Activated CD8-positive, alpha-beta T cell treated with anti-CD3 and anti-CD28 coated beads for 36 hours (primary cell): ENCODE data around the gene PRKN. TPM values are rescaled to one million over a fixed set of nuclear protein-coding genes. Genes with fewer than 3 reads are reported as not detected.

ENCODE experiments used
- ATAC-seq: fragments of 200-7000 bp; cut with Tn5 transposase; one replicate; pipeline ENCODE4 v1.10.0; 2021; ENCODE audit warnings: mild to moderate bottlenecking, moderate library complexity
- CTCF ChIA-PET: fragments of 350-600 bp; sonication (Branson Sonifier 250); formaldehyde crosslinking; loops from one replicate; lab custom pipeline; 2021; ENCODE audit warnings: antibody characterized with exemption; lab: Charles Lee
- POLR2A ChIA-PET: fragments of 350-600 bp; sonication (Branson Sonifier 250); formaldehyde crosslinking; loops from one replicate; lab custom pipeline; 2021; ENCODE audit warnings: antibody characterized with exemption; lab: Charles Lee
- DNase-seq: peaks from one replicate; pipeline ENCODE4 v3.0.0-alpha.2; 2020
- H3K27ac Mint-ChIP-seq: one replicate; pipeline ENCODE4 v1.8.0; 2021; ENCODE audit warnings: mild to moderate bottlenecking, mixed read lengths
- H3K27me3 Mint-ChIP-seq: one replicate; pipeline ENCODE4 v1.8.0; 2021; ENCODE audit warnings: mixed read lengths
- H3K36me3 Mint-ChIP-seq: one replicate; pipeline ENCODE4 v1.8.0; 2021; ENCODE audit warnings: low read depth, mixed read lengths
- H3K4me1 Mint-ChIP-seq: one replicate; pipeline ENCODE4 v1.8.0; 2021; ENCODE audit warnings: low read depth, mixed read lengths
- H3K4me3 Mint-ChIP-seq: one replicate; pipeline ENCODE4 v1.8.0; 2021; ENCODE audit warnings: mild to moderate bottlenecking, moderate library complexity, mixed read lengths
- H3K9me3 Mint-ChIP-seq: one replicate; pipeline ENCODE4 v1.8.0; 2021; ENCODE audit warnings: mixed read lengths
- intact Hi-C: fragments of 100-400 bp; cut with micrococcal nuclease; formaldehyde crosslinking; loops from one replicate; pipeline ENCODE4 v1.10.0; 2022
- total RNA-seq, 2 experiments: library from RNA; stranded (reverse); gene quantifications; one replicate each; pipeline ENCODE4 v1.2.3, GENCODE V29; 2021
- TF ChIP-seq, protein P1 (sequence below): fragments of 200-600 bp; IDR thresholded peaks from one replicate; pipeline ENCODE4 v1.8.0; 2022; ENCODE audit warnings: antibody characterized with exemption, mild to moderate bottlenecking

PRKN gene
- total RNA-seq, 2 experiments from 2014 or later: 1.2 to 1.4 TPM

GRCh38 chr6:162258647-162259046, 468.9 kb downstream of the PRKN start:
- H3K27me3 Mint-ChIP-seq: no peaks in the 10 kb centered on the region
- H3K4me3 Mint-ChIP-seq: no peak overlapping the region
- no peaks in the 10 kb centered on the region for H3K4me1 Mint-ChIP-seq
- H3K27ac Mint-ChIP-seq: no peak overlapping the region
- DNase-seq (no peak), ATAC-seq (no peak)
- intact Hi-C loops: no loop called here
- TF ChIP-seq, protein P1, sequence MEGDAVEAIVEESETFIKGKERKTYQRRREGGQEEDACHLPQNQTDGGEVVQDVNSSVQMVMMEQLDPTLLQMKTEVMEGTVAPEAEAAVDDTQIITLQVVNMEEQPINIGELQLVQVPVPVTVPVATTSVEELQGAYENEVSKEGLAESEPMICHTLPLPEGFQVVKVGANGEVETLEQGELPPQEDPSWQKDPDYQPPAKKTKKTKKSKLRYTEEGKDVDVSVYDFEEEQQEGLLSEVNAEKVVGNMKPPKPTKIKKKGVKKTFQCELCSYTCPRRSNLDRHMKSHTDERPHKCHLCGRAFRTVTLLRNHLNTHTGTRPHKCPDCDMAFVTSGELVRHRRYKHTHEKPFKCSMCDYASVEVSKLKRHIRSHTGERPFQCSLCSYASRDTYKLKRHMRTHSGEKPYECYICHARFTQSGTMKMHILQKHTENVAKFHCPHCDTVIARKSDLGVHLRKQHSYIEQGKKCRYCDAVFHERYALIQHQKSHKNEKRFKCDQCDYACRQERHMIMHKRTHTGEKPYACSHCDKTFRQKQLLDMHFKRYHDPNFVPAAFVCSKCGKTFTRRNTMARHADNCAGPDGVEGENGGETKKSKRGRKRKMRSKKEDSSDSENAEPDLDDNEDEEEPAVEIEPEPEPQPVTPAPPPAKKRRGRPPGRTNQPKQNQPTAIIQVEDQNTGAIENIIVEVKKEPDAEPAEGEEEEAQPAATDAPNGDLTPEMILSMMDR: no peak
- H3K36me3 Mint-ChIP-seq: no peaks in the 10 kb centered on the region
- no peaks in the 10 kb centered on the region for H3K9me3 Mint-ChIP-seq
- POLR2A ChIA-PET: no interaction called here
- CTCF ChIA-PET: no interaction called here

GRCh38 chr6:162256361-162256760, 471.2 kb downstream of the PRKN start:
- ATAC-seq (no peak), DNase-seq (no peak)
- Mint-ChIP-seq H3K27ac (no peak overlapping the region), H3K4me3 (no peak overlapping the region), H3K27me3 (no peaks in the 10 kb centered on the region), H3K36me3 (no peaks in the 10 kb centered on the region), H3K9me3 (peaks cover 2% of the 10 kb centered on the region), H3K4me1 (no peaks in the 10 kb centered on the region)
- intact Hi-C loops: no loop called here
- ChIA-PET CTCF (no interaction called here), POLR2A (no interaction called here)
- TF ChIP-seq, protein P1: no peak

DNA sequence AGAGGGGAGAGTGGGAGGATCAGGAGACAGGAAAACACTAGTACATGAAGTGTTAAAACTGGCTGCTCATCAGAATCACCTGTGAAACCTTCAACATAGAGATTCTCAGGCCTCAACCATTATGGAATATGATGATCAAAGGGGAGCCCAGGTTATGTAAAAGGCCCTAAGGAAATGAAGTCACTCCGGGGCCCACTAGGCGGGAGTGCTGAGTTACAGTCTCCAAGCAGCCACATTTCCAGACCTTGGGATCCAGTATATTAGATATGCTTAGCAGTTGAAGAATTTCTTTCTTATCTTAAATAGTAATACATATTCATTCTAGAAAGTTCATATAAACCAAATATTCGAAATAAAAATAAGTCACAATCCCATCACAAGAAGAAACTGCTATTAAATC, 476.3 kb downstream of the PRKN start:
- CTCF ChIA-PET: no interaction called here
- intact Hi-C loops: no loop called here
- H3K36me3 Mint-ChIP-seq: no peaks in the 10 kb centered on the region
- no peaks in the 10 kb centered on the region for H3K4me1 Mint-ChIP-seq
- DNase-seq (no peak), ATAC-seq (no peak)
- H3K27ac Mint-ChIP-seq: no peak overlapping the region
- H3K4me3 Mint-ChIP-seq: no peak overlapping the region
- H3K27me3 Mint-ChIP-seq: no peaks in the 10 kb centered on the region
- POLR2A ChIA-PET: no interaction called here
- H3K9me3 Mint-ChIP-seq: peaks cover 4% of the 10 kb centered on the region
- TF ChIP-seq, protein P1: no peak

DNA sequence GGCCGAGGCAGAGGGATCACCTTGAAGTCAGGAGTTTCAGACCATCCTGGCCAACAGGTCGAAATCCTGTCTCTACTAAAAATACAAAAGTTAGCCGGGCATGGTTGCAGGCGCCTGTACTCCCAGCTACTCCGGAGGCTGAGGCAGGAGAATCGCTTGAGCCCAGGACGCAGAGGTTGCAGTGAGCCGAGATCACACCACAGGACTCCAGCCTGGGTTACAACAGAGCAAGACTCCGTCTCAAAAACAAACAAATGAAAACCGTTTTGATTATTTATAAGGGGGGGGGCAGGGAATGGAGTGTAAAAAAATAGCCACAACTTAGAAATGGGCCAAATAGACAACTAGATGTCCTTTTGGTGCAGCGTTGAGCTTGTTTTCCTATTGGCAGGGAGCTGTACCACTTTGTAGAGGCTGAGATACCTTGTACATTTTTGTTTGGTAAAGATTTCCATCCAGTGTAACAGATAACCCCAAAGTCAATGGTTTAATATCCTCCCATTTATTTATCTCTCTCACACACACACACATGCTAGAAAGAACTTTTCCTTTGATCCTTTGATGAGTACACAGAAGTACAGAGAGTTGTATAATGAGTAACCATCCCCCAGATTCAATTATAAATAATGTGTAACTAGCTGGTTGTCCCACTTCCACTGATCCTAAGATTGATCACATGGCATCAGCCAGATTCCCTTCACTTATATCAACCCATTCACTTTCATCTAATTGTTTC, 477.5 kb downstream of the PRKN start:
- Mint-ChIP-seq H3K4me3 (no peak overlapping the region), H3K27me3 (no peaks in the 10 kb centered on the region), H3K36me3 (no peaks in the 10 kb centered on the region), H3K27ac (no peak overlapping the region), H3K9me3 (peaks cover 4% of the 10 kb centered on the region), H3K4me1 (no peaks in the 10 kb centered on the region)
- no peak for DNase-seq
- intact Hi-C loops: no loop called here
- ChIA-PET POLR2A (no interaction called here), CTCF (no interaction called here)
- ATAC-seq: no peak
- TF ChIP-seq, protein P1: no peak

GRCh38 chr6:162245830-162246420, 481.6 kb downstream of the PRKN start:
- Mint-ChIP-seq H3K27me3 (no peaks in the 10 kb centered on the region), H3K4me3 (no peak overlapping the region), H3K27ac (no peak overlapping the region), H3K4me1 (no peaks in the 10 kb centered on the region), H3K36me3 (no peaks in the 10 kb centered on the region), H3K9me3 (peaks cover 2% of the 10 kb centered on the region)
- TF ChIP-seq, protein P1: no peak
- POLR2A ChIA-PET: no interaction called here
- CTCF ChIA-PET: no interaction called here
- ATAC-seq (no peak), DNase-seq (no peak)
- intact Hi-C loops: no loop called here
